PC-9 (cell line): ENCODE measurements around the gene MYMK.

Source experiments
- CTCF ChIP-seq: fragments of 200-600 bp; sonication (generic); conservative IDR thresholded peaks from 2 replicates; pipeline ENCODE4 v1.6.1; 2017; ENCODE audit warnings: mixed run types, antibody characterized with exemption, mild to moderate bottlenecking, moderate library complexity
- EZH2 ChIP-seq: fragments of 200-600 bp; sonication (generic); IDR thresholded peaks from 2 replicates; pipeline ENCODE4 v1.8.0; 2017; ENCODE audit warnings: antibody characterized with exemption, low read depth

- TF ChIP-seq CTCF = no peak
- TF ChIP-seq EZH2 = no peak
Observed at GRCh38 chr9:133554729-133555128, 30.0 kb upstream of the MYMK start.
